ENCODE measurements around the gene AIF1. TPM values are rescaled to one million over a fixed set of nuclear protein-coding genes. Genes with fewer than 3 reads are reported as not detected.

Gene AIF1
- total and polyA plus RNA-seq, 2 experiments from 2014 or later = 13.3 to 33.7 TPM

Small RNA genes within 50 kb of the gene (microRNA-seq; reads per million reads assigned to microRNA genes)
- not detected for gene MIR6832

Small RNA genes within 50 kb of the gene (small RNA-seq; reads per million reads assigned to genes)
- not detected for gene MIR6832 (ENCODE audit: low replicate concordance)
- gene RF00019 (ENCODE audit: low replicate concordance) = not detected
- 15.1 reads per million, percentile 97 among the genes with 10 or more reads in this experiment for gene SNORA38 (ENCODE audit: low replicate concordance)
- gene UQCRHP1 (ENCODE audit: low replicate concordance) = not detected

Other genes with a start within 250 kb of the AIF1 start
Only the 30 nearest of the 35 such genes appear.
- gene MICB, start 117.1 kb upstream of the AIF1 start, total RNA-seq (2014; rRNA removed; shearing (Covaris generic)) = 20.8 and 23.8 TPM in 2 replicates
- gene MICB, start 117.1 kb upstream of the AIF1 start, polyA plus RNA-seq (2016; fragmentation: Nextera tagmentation; extraction: Ambion mirVana) = 8.8 and 9.2 TPM in 2 replicates
- not detected in 2 replicates for gene MCCD1, start 86.3 kb upstream of the AIF1 start, total RNA-seq (2014; rRNA removed; shearing (Covaris generic))
- gene MCCD1, start 86.3 kb upstream of the AIF1 start, polyA plus RNA-seq (2016; fragmentation: Nextera tagmentation; extraction: Ambion mirVana) = not detected in 2 replicates
- gene DDX39B, start 73.2 kb upstream of the AIF1 start, total RNA-seq (2014; rRNA removed; shearing (Covaris generic)) = 849 and 866 TPM in 2 replicates
- gene DDX39B, start 73.2 kb upstream of the AIF1 start, polyA plus RNA-seq (2016; fragmentation: Nextera tagmentation; extraction: Ambion mirVana) = 341 and 357 TPM in 2 replicates
- gene ATP6V1G2, start 68.6 kb upstream of the AIF1 start, total RNA-seq (2014; rRNA removed; shearing (Covaris generic)) = 1.6 and 2.4 TPM in 2 replicates
- 2.2 and 2.7 TPM in 2 replicates for gene ATP6V1G2, start 68.6 kb upstream of the AIF1 start, polyA plus RNA-seq (2016; fragmentation: Nextera tagmentation; extraction: Ambion mirVana)
- 10.1 and 12.3 TPM in 2 replicates for gene NFKBIL1, start 67.6 kb upstream of the AIF1 start, total RNA-seq (2014; rRNA removed; shearing (Covaris generic))
- gene NFKBIL1, start 67.6 kb upstream of the AIF1 start, polyA plus RNA-seq (2016; fragmentation: Nextera tagmentation; extraction: Ambion mirVana) = 8.4 and 9.6 TPM in 2 replicates
- not detected in 2 replicates for gene LTA, start 42.9 kb upstream of the AIF1 start, total RNA-seq (2014; rRNA removed; shearing (Covaris generic))
- gene LTA, start 42.9 kb upstream of the AIF1 start, polyA plus RNA-seq (2016; fragmentation: Nextera tagmentation; extraction: Ambion mirVana) = not detected in 2 replicates
- not detected in 2 replicates for gene TNF, start 39.7 kb upstream of the AIF1 start, total RNA-seq (2014; rRNA removed; shearing (Covaris generic))
- gene TNF, start 39.7 kb upstream of the AIF1 start, polyA plus RNA-seq (2016; fragmentation: Nextera tagmentation; extraction: Ambion mirVana) = 0.11 TPM in 1 of 2 replicates, not detected in the other
- gene LTB, start 32.8 kb upstream of the AIF1 start, total RNA-seq (2014; rRNA removed; shearing (Covaris generic)) = not detected in 2 replicates
- 0.83 and 1.7 TPM in 2 replicates for gene LTB, start 32.8 kb upstream of the AIF1 start, polyA plus RNA-seq (2016; fragmentation: Nextera tagmentation; extraction: Ambion mirVana)
- not detected in 2 replicates for gene LST1, start 29.0 kb upstream of the AIF1 start, total RNA-seq (2014; rRNA removed; shearing (Covaris generic))
- gene LST1, start 29.0 kb upstream of the AIF1 start, polyA plus RNA-seq (2016; fragmentation: Nextera tagmentation; extraction: Ambion mirVana) = 0.37 TPM in 1 of 2 replicates, not detected in the other
- not detected in 2 replicates for gene NCR3, start 22.2 kb upstream of the AIF1 start, total RNA-seq (2014; rRNA removed; shearing (Covaris generic))
- not detected in 2 replicates for gene NCR3, start 22.2 kb upstream of the AIF1 start, polyA plus RNA-seq (2016; fragmentation: Nextera tagmentation; extraction: Ambion mirVana)
- 223 and 273 TPM in 2 replicates for gene PRRC2A, start 5.5 kb downstream of the AIF1 start, total RNA-seq (2014; rRNA removed; shearing (Covaris generic))
- gene PRRC2A, start 5.5 kb downstream of the AIF1 start, polyA plus RNA-seq (2016; fragmentation: Nextera tagmentation; extraction: Ambion mirVana) = 213 and 238 TPM in 2 replicates
- 289 and 292 TPM in 2 replicates for gene BAG6, start 37.4 kb downstream of the AIF1 start, total RNA-seq (2014; rRNA removed; shearing (Covaris generic))
- gene BAG6, start 37.4 kb downstream of the AIF1 start, polyA plus RNA-seq (2016; fragmentation: Nextera tagmentation; extraction: Ambion mirVana) = 169 and 183 TPM in 2 replicates
- gene APOM, start 40.7 kb downstream of the AIF1 start, total RNA-seq (2014; rRNA removed; shearing (Covaris generic)) = 1.2 and 4.2 TPM in 2 replicates
- 10.0 and 10.7 TPM in 2 replicates for gene APOM, start 40.7 kb downstream of the AIF1 start, polyA plus RNA-seq (2016; fragmentation: Nextera tagmentation; extraction: Ambion mirVana)
- 12.8 and 15.0 TPM in 2 replicates for gene C6orf47, start 45.5 kb downstream of the AIF1 start, total RNA-seq (2014; rRNA removed; shearing (Covaris generic))
- gene C6orf47, start 45.5 kb downstream of the AIF1 start, polyA plus RNA-seq (2016; fragmentation: Nextera tagmentation; extraction: Ambion mirVana) = 9.4 TPM in 2 replicates
- gene GPANK1, start 49.8 kb downstream of the AIF1 start, total RNA-seq (2014; rRNA removed; shearing (Covaris generic)) = 24.6 and 27.1 TPM in 2 replicates
- 49.2 and 54.0 TPM in 2 replicates for gene GPANK1, start 49.8 kb downstream of the AIF1 start, polyA plus RNA-seq (2016; fragmentation: Nextera tagmentation; extraction: Ambion mirVana)
- 210 and 260 TPM in 2 replicates for gene CSNK2B, start 50.8 kb downstream of the AIF1 start, total RNA-seq (2014; rRNA removed; shearing (Covaris generic))
- 271 and 282 TPM in 2 replicates for gene CSNK2B, start 50.8 kb downstream of the AIF1 start, polyA plus RNA-seq (2016; fragmentation: Nextera tagmentation; extraction: Ambion mirVana)
- gene LY6G5B, start 54.7 kb downstream of the AIF1 start, total RNA-seq (2014; rRNA removed; shearing (Covaris generic)) = 3.8 and 7.9 TPM in 2 replicates
- gene LY6G5B, start 54.7 kb downstream of the AIF1 start, polyA plus RNA-seq (2016; fragmentation: Nextera tagmentation; extraction: Ambion mirVana) = 8.4 and 8.5 TPM in 2 replicates
- 1.1 TPM in 1 of 2 replicates, not detected in the other for gene LY6G5C, start 65.8 kb downstream of the AIF1 start, total RNA-seq (2014; rRNA removed; shearing (Covaris generic))
- gene LY6G5C, start 65.8 kb downstream of the AIF1 start, polyA plus RNA-seq (2016; fragmentation: Nextera tagmentation; extraction: Ambion mirVana) = 2.1 TPM in 2 replicates
- 29.7 and 37.0 TPM in 2 replicates for gene ABHD16A, start 88.1 kb downstream of the AIF1 start, total RNA-seq (2014; rRNA removed; shearing (Covaris generic))
- gene ABHD16A, start 88.1 kb downstream of the AIF1 start, polyA plus RNA-seq (2016; fragmentation: Nextera tagmentation; extraction: Ambion mirVana) = 25.9 and 26.9 TPM in 2 replicates
- not detected in 2 replicates for gene LY6G6F, start 91.6 kb downstream of the AIF1 start, total RNA-seq (2014; rRNA removed; shearing (Covaris generic))
- not detected in 2 replicates for gene LY6G6F, start 91.6 kb downstream of the AIF1 start, polyA plus RNA-seq (2016; fragmentation: Nextera tagmentation; extraction: Ambion mirVana)
- gene LY6G6D, start 100.1 kb downstream of the AIF1 start, total RNA-seq (2014; rRNA removed; shearing (Covaris generic)) = not detected in 2 replicates
- not detected in 2 replicates for gene LY6G6D, start 100.1 kb downstream of the AIF1 start, polyA plus RNA-seq (2016; fragmentation: Nextera tagmentation; extraction: Ambion mirVana)
- not detected in 2 replicates for gene LY6G6C, start 106.5 kb downstream of the AIF1 start, total RNA-seq (2014; rRNA removed; shearing (Covaris generic))
- 0.23 TPM in 1 of 2 replicates, not detected in the other for gene LY6G6C, start 106.5 kb downstream of the AIF1 start, polyA plus RNA-seq (2016; fragmentation: Nextera tagmentation; extraction: Ambion mirVana)
- not detected in 2 replicates for gene MPIG6B, start 108.1 kb downstream of the AIF1 start, total RNA-seq (2014; rRNA removed; shearing (Covaris generic))
- 0.12 and 0.13 TPM in 2 replicates for gene MPIG6B, start 108.1 kb downstream of the AIF1 start, polyA plus RNA-seq (2016; fragmentation: Nextera tagmentation; extraction: Ambion mirVana)
- 58.7 and 62.2 TPM in 2 replicates for gene DDAH2, start 114.1 kb downstream of the AIF1 start, total RNA-seq (2014; rRNA removed; shearing (Covaris generic))
- 65.0 and 65.1 TPM in 2 replicates for gene DDAH2, start 114.1 kb downstream of the AIF1 start, polyA plus RNA-seq (2016; fragmentation: Nextera tagmentation; extraction: Ambion mirVana)
- gene CLIC1, start 121.3 kb downstream of the AIF1 start, total RNA-seq (2014; rRNA removed; shearing (Covaris generic)) = 226 and 269 TPM in 2 replicates
- 269 and 296 TPM in 2 replicates for gene CLIC1, start 121.3 kb downstream of the AIF1 start, polyA plus RNA-seq (2016; fragmentation: Nextera tagmentation; extraction: Ambion mirVana)
- 23.9 and 27.2 TPM in 2 replicates for gene MSH5, start 124.8 kb downstream of the AIF1 start, total RNA-seq (2014; rRNA removed; shearing (Covaris generic))
- 12.1 and 12.8 TPM in 2 replicates for gene MSH5, start 124.8 kb downstream of the AIF1 start, polyA plus RNA-seq (2016; fragmentation: Nextera tagmentation; extraction: Ambion mirVana)
- gene SAPCD1, start 147.4 kb downstream of the AIF1 start, total RNA-seq (2014; rRNA removed; shearing (Covaris generic)) = 3.9 TPM in 1 of 2 replicates, not detected in the other
- gene SAPCD1, start 147.4 kb downstream of the AIF1 start, polyA plus RNA-seq (2016; fragmentation: Nextera tagmentation; extraction: Ambion mirVana) = 4.5 and 5.0 TPM in 2 replicates
- 0.07 and 0.12 TPM in 2 replicates for gene VWA7, start 162.1 kb downstream of the AIF1 start, total RNA-seq (2014; rRNA removed; shearing (Covaris generic))
- gene VWA7, start 162.1 kb downstream of the AIF1 start, polyA plus RNA-seq (2016; fragmentation: Nextera tagmentation; extraction: Ambion mirVana) = 0.36 and 0.75 TPM in 2 replicates
- gene VARS1, start 180.5 kb downstream of the AIF1 start, total RNA-seq (2014; rRNA removed; shearing (Covaris generic)) = 137 and 153 TPM in 2 replicates
- 66.0 and 71.2 TPM in 2 replicates for gene VARS1, start 180.5 kb downstream of the AIF1 start, polyA plus RNA-seq (2016; fragmentation: Nextera tagmentation; extraction: Ambion mirVana)
- gene LSM2, start 191.7 kb downstream of the AIF1 start, total RNA-seq (2014; rRNA removed; shearing (Covaris generic)) = 93.5 and 106 TPM in 2 replicates
- 140 and 143 TPM in 2 replicates for gene LSM2, start 191.7 kb downstream of the AIF1 start, polyA plus RNA-seq (2016; fragmentation: Nextera tagmentation; extraction: Ambion mirVana)